HG03095 (cell line): ENCODE data around the gene LRRC8C.
"Not testable (repeated sequence)": the region's sequence is repeated elsewhere in the genome, so short reads cannot be mapped to it uniquely, and the experiment has no call there.

Experiments
- ATAC-seq: cut with Tn5 transposase; IDR thresholded peaks from one replicate; pipeline ENCODE4 v1.9.1; 2021; ENCODE audit warnings: moderate library complexity; ENCODE audit not compliant: unreplicated experiment

LRRC8C gene

GRCh38 chr1:89632657-89633247, at the start of gene LRRC8C:
Gene LRRC8C, plus strand, starts transcription at chr1:89633120. Its CDS starts 53,354 bp downstream, at chr1:89686474.
- ATAC-seq: peak; percentile 82

DNA sequence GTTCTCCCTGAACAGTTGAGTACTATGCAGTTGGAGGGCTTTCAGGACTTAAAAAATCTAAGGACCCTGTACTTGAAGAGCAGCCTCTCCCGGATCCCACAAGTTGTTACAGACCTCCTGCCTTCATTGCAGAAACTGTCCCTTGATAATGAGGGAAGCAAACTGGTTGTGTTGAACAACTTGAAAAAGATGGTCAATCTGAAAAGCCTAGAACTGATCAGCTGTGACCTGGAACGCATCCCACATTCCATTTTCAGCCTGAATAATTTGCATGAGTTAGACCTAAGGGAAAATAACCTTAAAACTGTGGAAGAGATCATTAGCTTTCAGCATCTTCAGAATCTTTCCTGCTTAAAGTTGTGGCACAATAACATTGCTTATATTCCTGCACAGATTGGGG, 48.7 kb upstream of the LRRC8C start:
- ATAC-seq: no peak

DNA sequence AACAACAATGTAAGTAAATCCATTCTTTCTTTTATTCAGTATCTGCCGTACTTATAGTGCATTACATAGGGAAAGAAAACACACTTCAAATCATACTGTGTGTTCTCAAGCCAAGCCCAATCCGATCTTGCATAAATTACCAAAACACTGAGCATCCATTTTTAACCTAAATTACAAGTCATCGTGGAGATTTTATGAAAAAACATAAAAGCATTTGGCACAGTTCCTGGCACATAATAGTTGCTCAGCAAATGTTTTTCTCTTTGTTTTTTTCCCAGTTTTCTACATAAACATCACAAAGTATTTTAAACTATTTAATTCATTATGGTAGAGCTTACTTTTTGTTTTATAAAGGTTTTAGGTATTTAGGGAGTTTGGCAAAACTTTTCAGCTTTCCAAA, 48.1 kb upstream of the LRRC8C start:
- no peak for ATAC-seq

GRCh38 chr1:89587729-89588161, 45.2 kb upstream of the LRRC8C start:
- no peak for ATAC-seq

GRCh38 chr1:89588480-89588879, 44.4 kb upstream of the LRRC8C start:
- ATAC-seq: no peak

- ATAC-seq: no peak
These were observed 43.4 kb upstream of the LRRC8C start for GRCh38 chr1:89589515-89589914.

DNA sequence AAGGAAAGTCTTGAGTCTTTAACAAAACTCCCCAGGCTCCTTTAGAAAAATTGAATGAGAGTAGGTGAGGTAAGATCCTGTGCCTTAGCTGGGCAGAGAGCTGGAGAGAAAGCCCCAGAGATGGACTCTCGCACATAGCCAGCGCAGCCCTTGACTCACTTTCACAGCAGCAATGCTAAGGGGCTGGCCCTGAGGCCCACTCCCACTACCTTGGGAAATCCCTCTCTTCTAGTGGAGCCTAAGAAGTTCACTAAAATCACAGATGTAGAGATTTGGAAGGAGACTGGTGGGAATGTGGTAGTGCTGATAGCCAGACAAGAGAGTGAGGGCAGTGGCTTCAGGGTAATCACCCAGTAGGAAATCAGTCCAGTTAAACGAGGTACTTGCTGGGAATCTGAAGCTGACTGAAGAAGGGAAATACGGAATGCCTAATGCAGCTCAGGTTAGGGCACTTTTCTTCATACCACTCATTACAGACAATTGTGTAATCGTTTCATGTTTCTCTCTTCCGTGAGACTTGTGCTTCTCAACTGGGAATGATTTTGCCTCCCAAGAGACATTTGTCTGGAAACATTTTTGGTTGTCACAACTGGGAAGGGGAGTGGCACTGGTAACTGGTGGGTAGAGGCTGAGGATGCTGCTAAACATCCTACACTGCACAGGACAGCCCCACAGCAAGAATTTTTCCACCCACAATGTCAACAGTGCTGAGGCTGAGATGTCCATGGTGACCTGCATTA, 42.4 kb upstream of the LRRC8C start:
- ATAC-seq: no peak

DNA sequence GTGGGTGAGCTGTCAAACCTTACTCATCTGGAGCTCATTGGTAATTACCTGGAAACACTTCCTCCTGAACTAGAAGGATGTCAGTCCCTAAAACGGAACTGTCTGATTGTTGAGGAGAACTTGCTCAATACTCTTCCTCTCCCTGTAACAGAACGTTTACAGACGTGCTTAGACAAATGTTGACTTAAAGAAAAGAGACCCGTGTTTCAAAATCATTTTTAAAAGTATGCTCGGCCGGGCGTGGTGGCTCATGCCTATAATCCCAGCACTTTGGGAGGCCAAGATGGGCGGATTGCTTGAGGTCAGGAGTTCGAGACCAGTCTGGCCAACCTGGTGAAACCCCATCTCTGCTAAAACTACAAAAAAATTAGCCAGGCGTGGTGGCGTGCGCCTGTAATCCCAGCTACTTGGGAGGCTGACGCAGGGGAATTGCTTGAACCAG, 40.0 kb upstream of the LRRC8C start:
- ATAC-seq: not testable (repeated sequence)

DNA sequence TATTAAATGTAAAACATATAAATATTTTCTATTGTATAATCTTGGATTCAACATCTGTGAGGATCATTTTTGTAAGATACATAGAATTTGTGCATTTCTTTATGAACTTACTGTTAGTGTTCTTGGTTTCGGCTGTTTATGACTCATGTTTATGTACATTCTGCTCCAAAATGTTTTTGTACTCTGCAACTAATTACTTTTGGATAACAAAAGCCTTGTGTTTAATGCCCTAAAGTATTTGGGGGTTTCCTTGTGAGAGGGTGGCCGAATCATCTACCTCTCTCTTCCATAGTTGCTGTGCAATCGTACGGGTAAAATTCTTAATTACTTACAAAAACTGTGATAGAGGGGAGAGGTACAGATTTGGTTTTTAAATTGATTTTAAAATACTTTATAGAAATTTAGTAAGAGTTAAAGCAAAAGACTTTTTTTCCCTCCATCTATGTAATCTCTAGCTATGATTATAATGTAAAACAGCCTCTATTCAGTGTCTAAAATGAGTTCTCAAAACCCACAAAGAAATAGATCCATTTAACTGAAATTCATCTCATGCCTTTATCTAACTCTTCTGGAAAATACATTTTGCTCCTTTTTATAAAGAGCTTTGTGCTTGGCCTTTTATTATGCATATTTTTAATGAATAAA, 38.7 kb upstream of the LRRC8C start:
- ATAC-seq: no peak

- no peak for ATAC-seq
These were observed 36.2 kb upstream of the LRRC8C start for GRCh38 chr1:89596698-89597097.

- no peak for ATAC-seq
These were observed 34.2 kb upstream of the LRRC8C start for GRCh38 chr1:89598450-89599331.

DNA sequence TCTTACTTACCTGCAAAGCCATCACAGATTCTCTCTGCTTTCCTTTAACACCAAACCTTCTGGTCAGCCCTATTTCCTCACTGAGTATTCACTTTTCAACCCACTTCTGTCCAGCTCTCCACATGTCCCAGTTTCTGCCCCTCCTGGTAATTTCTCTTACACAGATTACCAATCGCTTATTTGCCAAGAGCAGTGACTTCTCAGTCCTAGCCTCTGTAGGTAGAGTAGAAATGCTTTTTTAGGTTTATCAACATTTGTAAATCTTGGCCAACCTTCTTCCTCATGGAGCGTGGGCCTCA, 33.6 kb upstream of the LRRC8C start:
- ATAC-seq: no peak

- no peak for ATAC-seq
These were observed 32.3 kb upstream of the LRRC8C start for GRCh38 chr1:89600451-89601224.

- no peak for ATAC-seq
These were observed 30.0 kb upstream of the LRRC8C start for GRCh38 chr1:89602871-89603404.

- ATAC-seq: no peak
These were observed 29.1 kb upstream of the LRRC8C start for GRCh38 chr1:89603651-89604413.

- ATAC-seq: no peak
These were observed 28.5 kb upstream of the LRRC8C start for GRCh38 chr1:89604414-89604735.

- ATAC-seq: no peak
These were observed 27.2 kb upstream of the LRRC8C start for GRCh38 chr1:89605692-89606091.

DNA sequence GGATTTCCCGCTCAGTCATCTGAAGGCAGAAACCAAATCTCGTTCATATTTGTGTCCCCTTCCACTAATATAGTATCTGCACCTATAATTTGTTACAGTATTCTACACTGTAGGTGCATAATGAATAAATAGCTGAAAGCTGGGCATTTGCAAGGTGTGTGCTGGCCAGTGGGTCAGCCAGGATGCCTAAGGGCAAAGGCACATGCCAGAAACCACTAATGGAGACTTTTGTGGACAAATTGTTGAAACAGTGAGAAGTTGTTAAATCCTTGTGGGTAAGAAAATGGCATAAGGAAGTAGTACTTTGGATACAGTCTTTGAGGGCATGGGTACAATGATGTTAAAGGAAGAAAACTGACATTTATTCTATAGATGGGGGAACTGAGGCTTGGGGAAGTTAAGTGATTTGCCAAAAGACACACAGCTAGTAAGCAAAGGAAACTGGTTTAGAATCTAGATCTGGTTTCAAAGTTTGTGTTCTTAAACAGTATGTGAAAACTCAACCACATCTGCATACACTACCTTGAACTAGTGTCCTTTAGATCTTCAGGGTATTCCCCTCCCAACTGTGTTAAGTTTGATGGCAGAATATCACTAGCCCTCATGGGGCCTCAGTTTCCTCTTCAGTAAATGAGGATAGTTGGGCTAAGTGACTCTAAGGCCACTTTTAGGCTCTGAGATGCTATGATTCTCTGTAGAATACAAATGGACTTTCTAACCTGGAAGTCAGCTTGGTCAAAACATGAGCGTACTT, 26.5 kb upstream of the LRRC8C start:
- no peak for ATAC-seq

DNA sequence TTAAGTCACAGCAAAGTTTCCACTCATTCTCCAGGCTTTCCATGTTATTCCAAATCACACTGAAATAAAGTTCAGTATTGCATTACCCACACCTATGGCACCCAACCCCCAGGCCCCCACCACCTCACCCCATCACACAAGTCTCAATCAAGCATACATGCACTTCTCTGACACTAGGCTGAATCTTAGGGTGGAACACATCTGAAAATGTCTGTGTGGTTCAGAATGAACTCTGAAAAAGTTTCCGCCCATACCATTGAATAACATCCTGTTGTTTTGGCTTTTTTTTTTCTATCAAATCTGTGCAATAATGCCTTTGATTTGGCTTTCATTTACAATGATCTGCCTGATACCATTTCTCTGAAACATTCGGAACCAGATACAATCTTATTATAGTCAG, 25.8 kb upstream of the LRRC8C start:
- ATAC-seq: no peak
